GM19324 (cell line): ENCODE results near the gene KRTAP5-7.
"Not testable (repeated sequence)": the region's sequence is repeated elsewhere in the genome, so short reads cannot be mapped to it uniquely, and the experiment has no call there.

Source experiments
- ATAC-seq: cut with Tn5 transposase; IDR thresholded peaks from one replicate; pipeline ENCODE4 v1.9.1; 2021; ENCODE audit warnings: mild to moderate bottlenecking, moderate library complexity; ENCODE audit not compliant: unreplicated experiment, low FRiP score

Gene KRTAP5-7, protein sequence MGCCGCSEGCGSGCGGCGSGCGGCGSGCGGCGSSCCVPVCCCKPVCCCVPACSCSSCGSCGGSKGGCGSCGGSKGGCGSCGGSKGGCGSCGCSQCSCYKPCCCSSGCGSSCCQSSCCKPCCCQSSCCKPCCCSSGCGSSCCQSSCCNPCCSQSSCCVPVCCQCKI

GRCh38 chr11:71526796-71527575, at the start of gene KRTAP5-7:
Gene KRTAP5-7 (plus strand): TSS chr11:71527267. CDS start chr11:71527301, 34 bp downstream.
- ATAC-seq, result not testable (repeated sequence)

- no peak for ATAC-seq
Observed at GRCh38 chr11:71477641-71478527, 49.2 kb upstream of the KRTAP5-7 start.

- ATAC-seq, result no peak
Observed at GRCh38 chr11:71478528-71478840, 48.6 kb upstream of the KRTAP5-7 start.

DNA sequence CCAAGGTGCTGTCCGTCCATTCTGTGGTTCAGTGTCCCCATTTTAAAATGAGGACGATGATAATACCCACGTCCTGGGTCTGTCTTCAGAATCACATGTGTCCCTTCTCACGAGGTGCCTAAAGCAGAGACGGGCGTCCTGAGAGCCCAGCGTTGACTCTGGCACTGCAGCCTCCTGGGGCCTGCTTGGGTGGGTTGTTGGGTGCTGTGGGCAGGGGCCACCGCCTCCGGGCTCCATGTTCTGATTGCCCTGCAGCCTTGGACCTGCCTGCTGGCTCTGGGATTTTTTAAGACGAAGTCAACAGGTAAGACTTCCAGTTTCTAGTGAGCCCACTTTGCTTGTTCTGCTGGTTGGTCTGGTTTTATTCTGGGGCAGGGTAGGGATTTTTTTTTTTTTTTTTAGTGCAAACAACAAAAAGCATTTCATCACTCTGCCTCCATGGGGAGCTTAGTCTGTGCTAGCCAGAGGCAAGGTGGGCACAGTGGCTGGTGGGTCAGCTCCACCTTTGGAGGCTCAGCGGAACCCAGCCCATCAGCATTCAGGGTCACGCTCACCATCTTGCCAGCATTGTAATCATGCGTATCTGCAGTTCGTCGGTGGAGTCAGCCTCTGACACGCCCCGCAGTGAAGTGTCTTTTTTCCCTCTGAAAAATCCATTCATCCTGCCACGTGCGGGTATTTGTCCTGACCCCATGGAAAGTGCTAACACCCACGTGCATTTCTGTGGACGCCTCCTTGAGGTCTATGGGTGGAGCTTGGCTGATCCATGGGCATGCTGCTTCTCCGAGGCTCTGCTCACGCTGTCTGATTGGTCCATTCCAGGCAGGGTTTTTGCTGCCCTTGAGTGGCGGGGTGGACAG, 45.7 kb upstream of the KRTAP5-7 start:
- ATAC-seq, result no peak

- no peak for ATAC-seq
Observed at GRCh38 chr11:71482216-71482615, 44.9 kb upstream of the KRTAP5-7 start.

GRCh38 chr11:71482746-71483364, 44.2 kb upstream of the KRTAP5-7 start:
- no peak for ATAC-seq

DNA sequence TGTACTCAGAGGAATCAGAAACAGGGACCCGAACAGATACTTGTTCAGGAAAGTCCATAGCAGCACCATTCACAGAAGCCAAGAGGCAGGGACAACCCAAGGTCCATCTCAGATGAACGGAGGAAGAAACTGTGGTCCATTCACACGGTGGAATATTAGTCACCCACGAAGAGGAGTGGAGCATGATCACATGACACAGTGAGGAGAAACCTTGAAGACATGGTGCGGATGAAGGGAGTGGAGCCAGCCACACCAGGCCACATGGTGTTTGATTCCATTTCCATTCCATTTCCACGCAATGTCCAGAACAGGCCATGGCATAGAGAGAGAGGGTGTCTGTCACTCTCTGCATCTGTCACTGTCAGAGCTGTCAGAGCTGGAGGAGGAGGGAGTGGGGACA, 43.4 kb upstream of the KRTAP5-7 start:
- ATAC-seq, result no peak

GRCh38 chr11:71484248-71485062, 42.6 kb upstream of the KRTAP5-7 start:
- no peak for ATAC-seq

- no peak for ATAC-seq
Observed at GRCh38 chr11:71485063-71485399, 42.0 kb upstream of the KRTAP5-7 start.

DNA sequence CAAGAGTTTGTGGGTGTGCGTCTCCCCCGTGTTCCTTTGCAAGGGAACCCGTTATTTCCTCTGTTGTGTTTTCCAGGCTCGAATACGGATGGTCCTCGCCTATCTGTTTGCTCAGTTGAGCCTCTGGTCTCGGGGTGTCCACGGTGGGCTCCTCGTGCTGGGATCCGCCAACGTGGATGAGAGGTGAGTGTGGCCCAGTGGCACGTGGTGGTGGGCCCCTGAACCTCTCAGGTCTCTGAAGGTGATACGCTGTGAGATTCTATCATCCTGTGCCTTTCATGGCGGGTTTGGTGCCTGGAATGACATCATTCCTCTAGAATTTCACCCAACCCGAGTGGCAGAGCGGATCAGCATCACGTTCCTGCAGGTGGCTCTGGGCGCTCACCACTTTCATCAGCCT, 41.6 kb upstream of the KRTAP5-7 start:
- no peak for ATAC-seq

DNA sequence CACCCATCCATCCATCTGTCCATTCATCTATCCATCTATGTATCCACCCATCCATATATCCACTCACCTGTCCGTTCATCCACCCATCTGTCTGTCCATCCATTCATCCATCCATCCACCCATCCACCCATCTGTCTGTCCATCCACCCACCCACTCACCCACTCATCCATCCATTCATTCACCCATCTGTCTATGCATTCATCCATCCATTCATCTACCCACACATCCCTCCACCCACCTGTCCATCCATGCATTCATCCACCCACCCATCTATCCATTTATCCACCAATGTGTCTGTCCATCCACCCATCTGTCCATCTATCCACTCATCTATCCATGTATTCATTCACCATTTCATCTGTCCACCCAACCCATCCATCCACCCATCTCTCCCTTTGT, 40.7 kb upstream of the KRTAP5-7 start:
- ATAC-seq, result no peak

GRCh38 chr11:71488681-71489270, 38.3 kb upstream of the KRTAP5-7 start:
- no peak for ATAC-seq

DNA sequence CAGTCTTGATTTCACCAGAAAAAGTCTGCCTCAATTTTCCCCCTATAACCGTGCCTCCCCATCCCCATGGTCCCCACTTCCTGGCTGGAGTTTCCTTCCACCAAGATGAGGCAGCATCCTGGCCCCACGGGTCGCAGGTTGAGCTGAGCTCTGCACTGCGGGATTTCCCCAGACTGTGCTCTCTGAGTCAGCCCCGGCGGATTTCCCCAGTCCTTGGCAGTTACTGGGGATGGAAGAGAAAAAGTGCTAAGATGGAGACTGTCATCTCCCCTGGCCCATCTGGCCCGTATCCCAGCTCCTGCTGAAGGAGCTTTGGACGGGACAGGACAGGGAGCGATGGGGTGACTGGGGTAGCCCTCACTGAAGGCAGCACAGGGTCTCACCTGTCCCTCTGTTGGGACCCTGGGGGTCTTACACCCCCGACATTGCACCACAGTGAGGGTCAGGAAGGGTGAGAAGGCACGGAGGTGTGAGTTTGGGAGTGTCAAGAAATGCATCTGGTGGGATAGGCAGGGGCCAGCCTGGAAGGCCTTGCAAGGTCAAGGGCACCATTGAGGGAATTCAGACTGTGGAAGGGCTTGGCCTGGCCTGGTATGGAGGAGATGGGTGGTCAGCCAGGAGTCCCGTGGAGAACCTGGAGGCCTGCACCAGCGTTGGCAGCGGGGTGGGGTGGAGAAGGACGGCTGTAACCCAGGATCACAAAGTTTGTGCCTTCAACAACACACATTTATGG, 37.6 kb upstream of the KRTAP5-7 start:
- ATAC-seq, result no peak

GRCh38 chr11:71490044-71490730, 36.9 kb upstream of the KRTAP5-7 start:
- no peak for ATAC-seq

DNA sequence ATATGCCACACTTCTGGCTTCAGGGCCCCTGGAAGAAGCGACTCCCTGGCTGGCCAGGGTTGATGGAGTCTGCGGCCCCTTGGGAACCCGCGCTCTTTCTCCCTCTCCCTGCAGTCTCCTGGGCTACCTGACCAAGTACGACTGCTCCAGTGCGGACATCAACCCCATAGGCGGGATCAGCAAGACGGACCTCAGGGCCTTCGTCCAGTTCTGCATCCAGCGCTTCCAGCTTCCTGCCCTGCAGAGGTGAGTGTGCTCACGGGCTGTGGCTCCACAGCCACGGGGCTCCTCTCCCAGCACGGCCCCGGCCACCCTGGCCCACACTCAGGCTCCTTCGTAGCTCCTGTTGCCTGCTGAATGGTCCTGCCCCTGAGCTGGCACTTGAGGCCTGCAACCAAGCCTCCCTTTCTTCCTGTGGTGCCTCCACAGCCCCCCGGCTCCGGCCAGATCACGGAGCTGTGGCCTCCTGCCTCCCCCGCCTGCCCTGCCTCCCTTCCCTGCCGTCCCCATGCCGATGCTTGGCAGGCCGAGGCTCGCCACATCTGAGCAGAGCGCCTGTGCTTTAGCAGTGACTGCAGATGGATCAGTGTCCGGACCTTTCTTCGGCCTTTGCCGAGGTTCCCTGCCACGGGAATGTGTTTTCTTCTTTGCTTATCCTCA, 36.2 kb upstream of the KRTAP5-7 start:
- no peak for ATAC-seq

GRCh38 chr11:71491531-71491930, 35.5 kb upstream of the KRTAP5-7 start:
- no peak for ATAC-seq

DNA sequence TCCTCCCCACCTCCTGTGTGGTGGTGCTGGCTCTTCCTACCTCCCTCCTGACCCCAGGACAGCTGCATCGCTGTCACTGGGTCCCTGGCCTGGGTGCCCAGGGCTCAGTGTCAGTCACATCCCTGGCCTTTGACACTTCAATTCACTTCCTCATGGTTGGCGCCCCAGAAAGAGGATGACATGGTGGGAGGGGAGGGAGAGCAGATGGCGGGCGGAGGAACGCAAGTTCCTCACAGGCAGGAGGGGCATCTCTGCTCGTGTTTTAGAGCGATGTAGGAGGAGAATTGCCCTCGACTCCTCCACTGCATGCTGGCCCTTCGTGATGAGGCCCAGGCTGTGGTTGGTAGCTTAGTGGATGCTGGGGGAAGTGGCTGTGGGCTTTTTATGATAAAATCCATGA, 35.1 kb upstream of the KRTAP5-7 start:
- ATAC-seq, result no peak
